ENCODE results near the gene HS3ST4.

DNA sequence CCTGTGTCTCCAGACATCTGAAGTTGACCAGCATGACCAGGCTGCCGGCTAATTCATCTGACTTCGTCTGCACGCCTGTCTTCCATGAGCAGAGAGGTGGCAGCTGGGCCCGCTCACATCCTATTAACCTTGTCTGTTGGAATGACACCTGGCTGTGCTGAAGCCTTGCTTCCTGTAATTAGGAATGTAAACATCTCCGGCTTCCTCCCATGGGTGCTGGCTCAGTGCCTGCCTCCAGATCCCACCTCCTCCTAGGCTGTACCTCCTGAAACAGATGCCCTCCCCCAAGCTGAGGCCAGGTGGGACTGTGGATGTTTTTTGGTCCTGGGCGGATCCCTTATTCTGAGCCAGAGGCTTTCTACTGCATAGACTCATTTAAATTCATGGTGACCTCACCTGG, 296.3 kb downstream of the HS3ST4 start:
- no peak for TF ChIP-seq CTCF (IDR thresholded peaks at IDR 0.05)
- no peak for TF ChIP-seq POLR2A (IDR thresholded peaks at IDR 0.05)
- no peak for TF ChIP-seq POLR2AphosphoS5 (IDR thresholded peaks at IDR 0.05)
